Karpas-422 (cell line): ENCODE measurements around the gene EEF1AKMT3. TPM values are rescaled to one million over a fixed set of nuclear protein-coding genes. Genes with fewer than 3 reads are reported as not detected.

ENCODE experiments used
- DNase-seq: peaks from one replicate; pipeline ENCODE4 v3.0.0-alpha.2; 2015
- H2AFZ ChIP-seq: fragments of 200-600 bp; sonication (generic); 2 replicates; pipeline ENCODE4 v1.6.1; 2014; ENCODE audit warnings: antibody characterized with exemption, low read length, mixed read lengths
- H3K27ac ChIP-seq: fragments of 200-600 bp; sonication (generic); 2 replicates; pipeline ENCODE4 v1.5.1; 2014; ENCODE audit warnings: mild to moderate bottlenecking, low read length, moderate library complexity
- H3K27me3 ChIP-seq: fragments of 200-600 bp; sonication (generic); 2 replicates; pipeline ENCODE4 v1.6.1; 2014; ENCODE audit warnings: low read length, mixed read lengths
- H3K36me3 ChIP-seq: fragments of 200-600 bp; sonication (generic); 2 replicates; pipeline ENCODE4 v1.6.1; 2014; ENCODE audit warnings: low read length, mixed read lengths; ENCODE audit not compliant: insufficient read depth
- H3K4me1 ChIP-seq: fragments of 200-600 bp; sonication (generic); 2 replicates; pipeline ENCODE4 v1.6.1; 2014; ENCODE audit warnings: mild to moderate bottlenecking, low read length, mixed read lengths
- H3K4me2 ChIP-seq: fragments of 200-600 bp; sonication (generic); 2 replicates; pipeline ENCODE4 v1.6.1; 2014; ENCODE audit warnings: low read length, low read depth, mild to moderate bottlenecking; ENCODE audit not compliant: poor library complexity, severe bottlenecking
- H3K4me3 ChIP-seq: fragments of 200-600 bp; sonication (generic); 2 replicates; pipeline ENCODE4 v1.5.1; 2014; ENCODE audit warnings: mild to moderate bottlenecking, antibody characterized with exemption, low read length, mixed read lengths
- H3K79me2 ChIP-seq: fragments of 200-600 bp; sonication (generic); 2 replicates; pipeline ENCODE4 v1.6.1; 2014; ENCODE audit warnings: mild to moderate bottlenecking, low read length, mixed read lengths
- H3K9ac ChIP-seq: fragments of 200-600 bp; sonication (generic); 2 replicates; pipeline ENCODE4 v1.6.0; 2014; ENCODE audit warnings: low read length
- H3K9me2 ChIP-seq: fragments of 200-600 bp; sonication (generic), shearing (Covaris generic); replicated peaks from 2 replicates; pipeline ENCODE4 v1.6.0; 2014; ENCODE audit warnings: mild to moderate bottlenecking, low read length, moderate library complexity; ENCODE audit not compliant: insufficient read depth
- H3K9me3 ChIP-seq: fragments of 300-700, 200-600 bp; sonication (generic); 2 replicates; pipeline ENCODE4 v1.6.1; 2014; ENCODE audit warnings: low read length, mixed read lengths
- H4K20me1 ChIP-seq: fragments of 200-600 bp; sonication (generic); 2 replicates; pipeline ENCODE4 v1.6.1; 2014; ENCODE audit warnings: mild to moderate bottlenecking, antibody characterized with exemption, low read length, low read depth; ENCODE audit not compliant: insufficient read depth
- total RNA-seq: library from RNA; depleted of rRNA; stranded (reverse); fragments of >200 nt; shearing (Covaris generic); gene quantifications from 2 replicates; pipeline ENCODE4 v1.2.3, GENCODE V29; 2014; ENCODE audit warnings: low replicate concordance

Gene EEF1AKMT3
- total RNA-seq, 1 experiment from 2014 or later = 5.5 TPM

DNA sequence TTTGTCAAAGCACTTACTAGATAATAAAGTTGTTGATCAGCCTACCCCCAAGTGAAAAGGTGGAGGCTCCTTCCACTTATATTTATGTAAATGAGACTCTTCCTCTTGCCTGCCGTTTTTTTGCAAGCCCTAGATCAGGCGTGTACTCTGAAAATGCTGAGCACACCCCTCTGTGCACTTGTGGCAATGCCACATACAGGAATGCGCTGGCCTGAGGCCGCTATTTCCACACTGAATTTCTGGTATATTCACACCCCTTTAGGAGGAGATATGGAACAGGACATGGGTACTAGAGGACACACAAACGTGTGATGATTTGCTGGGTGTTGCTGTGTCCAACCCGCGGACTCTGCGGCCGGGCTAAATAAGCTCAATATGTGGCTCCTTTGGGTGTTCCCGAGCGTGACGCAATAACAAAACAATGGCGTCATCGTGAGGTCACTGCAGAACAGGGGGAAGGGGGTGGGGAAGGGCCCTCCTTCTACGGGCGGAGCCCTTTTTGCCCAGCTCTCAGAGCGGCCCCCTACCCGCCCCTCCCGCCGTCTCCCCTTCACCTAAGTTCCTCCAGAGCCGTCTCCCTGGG lies 28.1 kb upstream of the EEF1AKMT3 start:
- H3K9ac ChIP-seq = peak overlapping the region; percentile 62
- H3K36me3 ChIP-seq = peaks cover 17% of the 10 kb centered on the region
- H3K4me1 ChIP-seq = peaks cover 44% of the 10 kb centered on the region

DNA sequence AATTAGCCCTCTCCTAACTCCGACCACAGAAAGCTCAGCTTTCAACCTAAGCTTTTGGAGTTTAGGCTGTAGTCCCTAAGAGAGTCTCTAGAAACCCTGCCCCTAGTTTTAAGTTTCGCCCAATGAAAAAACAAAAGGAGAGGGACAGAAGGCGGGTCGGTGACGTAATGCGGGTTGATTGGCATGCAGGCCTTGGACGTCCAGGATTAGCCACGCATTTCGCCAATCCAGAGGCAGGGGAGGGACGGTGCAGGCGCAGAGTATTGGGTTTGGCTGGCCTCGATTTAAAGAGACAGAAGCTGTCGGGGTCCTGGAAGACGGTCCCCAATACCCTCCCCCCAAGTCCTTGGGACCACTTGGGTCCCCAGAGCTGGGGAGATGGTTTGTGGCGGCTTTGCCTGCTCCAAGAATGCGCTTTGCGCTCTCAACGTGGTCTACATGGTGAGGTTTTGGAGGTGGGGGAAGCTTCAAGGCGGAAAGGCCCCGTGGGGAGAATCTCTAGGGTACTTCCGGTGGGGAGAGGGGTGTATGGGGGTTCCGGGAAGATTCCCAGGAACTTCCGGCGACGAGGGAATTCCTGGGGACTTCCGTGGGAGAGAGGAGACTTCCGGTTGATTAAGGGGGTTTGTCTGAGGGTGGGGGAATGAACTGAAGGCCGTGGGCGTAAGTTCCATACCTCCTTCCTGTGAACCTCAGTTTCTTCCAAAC lies 27.5 kb upstream of the EEF1AKMT3 start, which contains the start of gene TSPAN31:
Gene TSPAN31, plus strand, starts transcription at position 263 of the 708 bp plus-strand sequence. Its CDS starts 116 bp downstream, at position 379.
- H3K79me2 ChIP-seq = peaks cover 19% of the 10 kb centered on the region

More for the DNA sequence above, 28.1 kb upstream of the EEF1AKMT3 start:
- peak; percentile 80 for DNase-seq
- no peaks in the 10 kb centered on the region for H3K9me3 ChIP-seq
- H3K4me3 ChIP-seq = peak overlapping the region; percentile 67
- peak overlapping the region; percentile 64 for H3K4me2 ChIP-seq
- no peaks in the 10 kb centered on the region for H3K9me2 ChIP-seq
- peak overlapping the region; percentile 31; the same call in 1 of the 2 replicates for H3K27ac ChIP-seq
- no peaks in the 10 kb centered on the region for H3K27me3 ChIP-seq
- peaks cover 25% of the 10 kb centered on the region for H3K79me2 ChIP-seq
- no peak overlapping the region; the same call in none of the 2 replicates for H2AFZ ChIP-seq
- no peaks in the 10 kb centered on the region for H4K20me1 ChIP-seq

DNA sequence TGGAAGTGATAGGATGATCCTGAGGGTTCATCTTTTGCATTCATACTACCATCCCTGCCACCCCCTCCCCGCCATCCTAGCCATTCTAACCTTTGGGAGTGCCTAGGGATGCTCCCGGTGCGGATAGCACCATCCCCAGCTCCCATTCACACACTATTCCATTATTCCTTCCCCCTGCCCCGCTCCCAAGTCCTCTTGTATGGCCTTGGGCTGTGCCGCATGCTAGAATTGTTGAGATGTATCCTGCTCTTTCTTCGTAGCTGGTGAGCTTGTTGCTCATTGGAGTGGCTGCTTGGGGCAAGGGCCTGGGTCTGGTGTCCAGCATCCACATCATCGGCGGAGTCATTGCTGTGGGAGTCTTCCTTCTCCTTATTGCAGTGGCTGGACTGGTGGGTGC lies 26.9 kb upstream of the EEF1AKMT3 start:
- peak overlapping the region; percentile 67 for H3K4me2 ChIP-seq
- peak overlapping the region; percentile 75 for H3K9ac ChIP-seq
- H2AFZ ChIP-seq = no peak overlapping the region
- no peaks in the 10 kb centered on the region for H3K9me2 ChIP-seq
- H3K27me3 ChIP-seq = no peaks in the 10 kb centered on the region
- no peak for DNase-seq
- H3K4me3 ChIP-seq = peak overlapping the region; percentile 67
- peak overlapping the region; percentile 51 for H3K27ac ChIP-seq
- peaks cover 18% of the 10 kb centered on the region for H3K79me2 ChIP-seq
- no peaks in the 10 kb centered on the region for H3K9me3 ChIP-seq
- H3K4me1 ChIP-seq = peaks cover 36% of the 10 kb centered on the region
- H4K20me1 ChIP-seq = no peaks in the 10 kb centered on the region
- H3K36me3 ChIP-seq = peaks cover 25% of the 10 kb centered on the region

More for the DNA sequence above, 27.5 kb upstream of the EEF1AKMT3 start, which contains the start of gene TSPAN31:
- DNase-seq = peak; percentile 96
- H3K27me3 ChIP-seq = no peaks in the 10 kb centered on the region
- no peaks in the 10 kb centered on the region for H3K9me3 ChIP-seq
- H3K36me3 ChIP-seq = peaks cover 21% of the 10 kb centered on the region
- no peaks in the 10 kb centered on the region for H4K20me1 ChIP-seq
- H3K9me2 ChIP-seq = no peaks in the 10 kb centered on the region
- peak within 1 kb of the TSS; percentile 67 for H3K4me3 ChIP-seq
- peak within 1 kb of the TSS; percentile 67 for H3K4me2 ChIP-seq
- peak within 1 kb of the TSS; percentile 51 for H3K27ac ChIP-seq
- H2AFZ ChIP-seq = no peak within 1 kb of the TSS; the same call in none of the 2 replicates
- peak within 1 kb of the TSS; percentile 75 for H3K9ac ChIP-seq
- H3K4me1 ChIP-seq = peaks cover 41% of the 10 kb centered on the region

DNA sequence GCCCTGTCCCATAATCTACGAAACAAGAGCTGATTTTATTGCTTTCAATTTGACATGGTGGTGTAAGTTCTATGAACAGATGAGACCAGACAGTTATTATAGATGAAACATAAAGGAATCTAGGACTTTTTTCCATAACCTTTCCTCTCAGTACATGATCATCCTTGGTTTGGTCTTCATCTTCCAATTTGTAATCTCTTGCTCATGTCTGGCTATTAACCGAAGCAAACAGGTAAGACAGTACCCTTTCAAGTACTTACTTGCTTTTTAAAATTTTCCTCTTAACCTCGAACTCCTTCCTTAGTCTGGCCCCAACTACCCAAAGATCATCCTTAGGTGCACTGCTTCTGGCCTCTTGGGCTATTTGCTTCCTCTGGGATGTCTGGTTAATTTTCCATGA lies 26.4 kb upstream of the EEF1AKMT3 start:
- peak overlapping the region; percentile 67 for H3K4me2 ChIP-seq
- no peaks in the 10 kb centered on the region for H3K27me3 ChIP-seq
- H3K9me2 ChIP-seq = no peaks in the 10 kb centered on the region
- H3K36me3 ChIP-seq = peaks cover 30% of the 10 kb centered on the region
- H3K4me1 ChIP-seq = peaks cover 36% of the 10 kb centered on the region
- H3K27ac ChIP-seq = no peak overlapping the region
- no peak for DNase-seq
- no peaks in the 10 kb centered on the region for H3K9me3 ChIP-seq
- peaks cover 18% of the 10 kb centered on the region for H3K79me2 ChIP-seq
- no peaks in the 10 kb centered on the region for H4K20me1 ChIP-seq
- H3K4me3 ChIP-seq = no peak overlapping the region
- H2AFZ ChIP-seq = no peak overlapping the region
- H3K9ac ChIP-seq = no peak overlapping the region

DNA sequence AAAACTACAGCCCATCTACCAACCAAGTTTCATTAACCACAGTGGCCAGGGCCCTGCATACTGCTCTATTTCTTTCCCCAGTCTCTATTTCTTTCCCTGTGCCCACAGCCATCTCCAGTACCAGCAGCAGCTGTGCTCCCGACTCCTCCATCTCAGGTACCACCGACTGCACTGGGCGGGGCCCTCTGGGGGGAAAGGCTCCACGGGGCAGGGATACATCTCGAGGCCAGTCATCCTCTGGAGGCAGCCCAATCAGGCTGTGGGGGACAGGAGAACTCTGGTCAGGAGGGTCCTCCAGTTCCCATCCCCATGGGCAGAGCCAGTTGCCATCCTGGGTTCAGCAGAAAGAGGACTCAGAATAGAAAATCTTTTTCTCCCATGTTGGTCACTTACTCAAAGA lies 23.4 kb upstream of the EEF1AKMT3 start:
- Histone ChIP-seq H3K79me2 (peaks cover 21% of the 10 kb centered on the region), H3K4me1 (peaks cover 34% of the 10 kb centered on the region), H3K27me3 (no peaks in the 10 kb centered on the region), H3K9me2 (no peaks in the 10 kb centered on the region), H4K20me1 (no peaks in the 10 kb centered on the region), H3K27ac (no peak overlapping the region), H3K9ac (no peak overlapping the region), H3K36me3 (peaks cover 31% of the 10 kb centered on the region), H2AFZ (no peak overlapping the region), H3K4me2 (no peak overlapping the region), H3K4me3 (no peak overlapping the region), H3K9me3 (no peaks in the 10 kb centered on the region)
- no peak for DNase-seq

DNA sequence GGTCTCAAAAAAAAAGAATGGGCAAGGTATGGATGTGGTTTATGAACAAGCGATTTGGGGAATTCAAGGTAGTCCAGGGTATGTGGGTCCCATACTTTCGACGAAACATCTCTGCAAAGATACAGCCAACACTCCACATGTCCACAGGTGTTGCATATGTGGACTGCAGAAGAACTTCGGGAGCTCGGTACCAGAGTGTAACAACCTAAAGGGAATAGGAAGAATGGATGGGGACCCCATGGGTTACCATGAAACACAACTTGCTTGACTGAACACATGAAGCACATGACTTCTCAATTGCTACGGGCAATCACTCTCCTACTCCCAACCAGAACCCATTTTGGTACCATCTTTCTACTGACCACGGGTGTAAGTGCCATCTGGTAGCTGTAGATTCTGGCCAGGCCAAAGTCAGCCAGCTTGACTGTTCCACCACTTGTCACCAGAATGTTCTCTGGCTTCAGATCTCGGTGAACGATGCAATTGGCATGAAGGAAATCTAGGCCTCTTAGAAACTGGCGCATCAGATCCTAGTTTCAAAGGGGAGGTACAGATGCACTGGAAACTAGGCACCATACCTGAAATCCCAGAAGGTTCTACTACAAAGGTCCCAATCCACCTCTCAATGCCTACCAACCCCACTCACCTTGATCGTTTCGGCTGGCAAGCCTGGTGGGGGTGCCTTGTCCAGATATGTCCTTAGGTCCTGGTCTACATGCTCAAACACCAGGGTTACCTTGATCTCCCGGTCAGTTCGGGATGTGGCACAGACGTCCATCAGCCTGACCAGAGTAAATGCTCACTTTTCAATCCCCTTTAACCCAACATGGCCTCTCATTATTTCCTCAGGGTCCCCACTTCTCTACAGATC lies 21.6 kb upstream of the EEF1AKMT3 start:
- H4K20me1 ChIP-seq = no peaks in the 10 kb centered on the region
- no peaks in the 10 kb centered on the region for H3K9me3 ChIP-seq
- H3K36me3 ChIP-seq = peaks cover 31% of the 10 kb centered on the region
- H3K79me2 ChIP-seq = peaks cover 23% of the 10 kb centered on the region
- H3K27ac ChIP-seq = peak overlapping the region; percentile 70; the same call in 1 of the 2 replicates
- no peaks in the 10 kb centered on the region for H3K27me3 ChIP-seq
- H3K4me3 ChIP-seq = peak overlapping the region; percentile 86
- peak overlapping the region; percentile 79 for H3K4me2 ChIP-seq
- H3K4me1 ChIP-seq = peaks cover 32% of the 10 kb centered on the region
- peak overlapping the region; percentile 91 for H3K9ac ChIP-seq
- no peak overlapping the region for H2AFZ ChIP-seq
- no peaks in the 10 kb centered on the region for H3K9me2 ChIP-seq
- DNase-seq = no peak

DNA sequence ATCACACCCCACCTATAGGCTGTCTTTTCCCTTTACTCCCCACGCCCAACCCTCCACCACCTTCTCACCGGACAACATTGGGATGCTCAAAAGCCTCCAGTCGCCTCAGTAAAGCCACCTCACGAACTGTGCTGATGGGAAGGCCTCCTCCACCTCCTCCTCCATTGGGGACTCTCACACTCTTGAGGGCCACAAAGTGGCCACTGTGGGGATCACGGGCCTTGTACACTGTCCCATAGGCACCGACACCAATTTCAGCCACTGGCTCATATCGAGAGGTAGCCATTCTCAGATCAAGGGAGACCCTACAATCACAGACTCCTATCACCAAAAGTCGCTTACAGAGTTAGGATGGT lies 21.0 kb upstream of the EEF1AKMT3 start:
- no peaks in the 10 kb centered on the region for H4K20me1 ChIP-seq
- peak overlapping the region; percentile 91 for H3K9ac ChIP-seq
- H3K27ac ChIP-seq = peak overlapping the region; percentile 70
- peak overlapping the region; percentile 86 for H3K4me3 ChIP-seq
- H3K36me3 ChIP-seq = peaks cover 31% of the 10 kb centered on the region
- peaks cover 35% of the 10 kb centered on the region for H3K4me1 ChIP-seq
- H3K9me3 ChIP-seq = no peaks in the 10 kb centered on the region
- H3K4me2 ChIP-seq = peak overlapping the region; percentile 79
- no peak overlapping the region for H2AFZ ChIP-seq
- no peaks in the 10 kb centered on the region for H3K9me2 ChIP-seq
- H3K27me3 ChIP-seq = no peaks in the 10 kb centered on the region
- peaks cover 29% of the 10 kb centered on the region for H3K79me2 ChIP-seq
- no peak for DNase-seq
